Upper lobe of left lung (tissue), 6 donors: Measurements from ENCODE around the gene SLC7A10. TPM values are rescaled to one million over a fixed set of nuclear protein-coding genes. Genes with fewer than 3 reads are reported as not detected.
"Not testable (repeated sequence)": the region's sequence is repeated elsewhere in the genome, so short reads cannot be mapped to it uniquely, and the experiment has no call there.

ENCODE experiments used
- ATAC-seq, 2 donors: fragments of 200-7000 bp; cut with Tn5 transposase; one replicate each; pipeline ENCODE4 v1.9.1; 2022; ENCODE audit warnings: mild to moderate bottlenecking in 2 of 2, moderate library complexity in 2 of 2; ENCODE audit not compliant: low FRiP score in 2 of 2
- DNase-seq, 2 donors: peaks; one replicate each; pipeline ENCODE4 v3.0.0-alpha.2; 2019 to 2020
- H3K27ac ChIP-seq, 4 donors: fragments of 200-600 bp; sonication (generic); one replicate each; pipeline ENCODE4 v1.5.1; 2016 to 2019
- H3K27me3 ChIP-seq, 4 donors: fragments of 200-600 bp; sonication (generic); one replicate each; pipeline ENCODE4 v1.5.1; 2017 to 2019
- H3K36me3 ChIP-seq, 4 donors: fragments of 200-600 bp; sonication (generic); one replicate each; pipeline ENCODE4 v1.5.1; 2016 to 2019
- H3K4me1 ChIP-seq, 4 donors: fragments of 200-600 bp; sonication (generic); one replicate each; pipeline ENCODE4 v1.5.1; 2018 to 2019
- H3K4me3 ChIP-seq, 4 donors: fragments of 200-600 bp; sonication (generic); one replicate each; pipeline ENCODE4 v1.5.1; 2017 to 2019; ENCODE audit warnings: mild to moderate bottlenecking in 2 of 4, moderate library complexity in 1 of 4
- H3K9me3 ChIP-seq, 4 donors: fragments of 200-600 bp; sonication (generic); one replicate each; pipeline ENCODE4 v1.5.1; 2018 to 2019
- CTCF ChIP-seq, 6 experiments: fragments of 450-650 bp in 4 of 6; fragments of 200-600 bp in 2 of 6; sonication (generic) in 2 of 6; IDR thresholded peaks; one replicate each; pipeline ENCODE4 v1.5.1; 2016 to 2019; ENCODE audit warnings: antibody characterized with exemption in 6 of 6
- EP300 ChIP-seq, 4 donors: sonication (generic); formaldehyde crosslinking; IDR thresholded peaks; one replicate each; pipeline ENCODE4 v1.5.1; 2017; ENCODE audit warnings: antibody characterized with exemption in 4 of 4, control low read depth in 2 of 4
- POLR2A ChIP-seq, 4 donors: fragments of 450-650 bp; IDR thresholded peaks; one replicate each; pipeline ENCODE4 v1.5.1; 2016 to 2017; ENCODE audit warnings: antibody characterized with exemption in 4 of 4, mild to moderate bottlenecking in 2 of 4
- POLR2AphosphoS5 ChIP-seq, 2 donors: sonication (generic); formaldehyde crosslinking; IDR thresholded peaks; one replicate each; pipeline ENCODE4 v1.5.1; 2017; ENCODE audit warnings: antibody characterized with exemption in 2 of 2
- WGBS, 2 donors: methylation state at CpG; one replicate each; pipeline ENCODE4 v1.1.5; 2017 to 2018; 5-methylcytosine and 5-hydroxymethylcytosine counted together
- total RNA-seq, 6 donors: library from RNA; depleted of rRNA in 4 of 6; stranded (reverse); fragments of >200 nt in 4 of 6; gene quantifications; one replicate each; pipeline versions ENCODE4 v1.1.0 to v1.2.1, GENCODE V29; 2016 to 2021
- donor health status: DM: no; HTN: no; CAD: no; lungs with moderate emphysema.
- donor health status: DM: no; HTN: yes; CAD: no; lungs with severe emphysema.

The SLC7A10 gene
- total RNA-seq, 6 donors from 2014 or later = 0.29 to 2.1 (median 0.47) TPM; not detected in 2

- Histone ChIP-seq H3K27me3 (no peaks in the 10 kb centered on the region), H3K9me3 (no peaks in the 10 kb centered on the region), H3K4me3 (no peak overlapping the region), H3K4me1 (peaks cover 6 to 16% (median 8%) of the 10 kb centered on the region in 4 donors), H3K36me3 (no peaks in the 10 kb centered on the region), H3K27ac (no peak overlapping the region)
- no peak for TF ChIP-seq EP300 (IDR thresholded peaks at IDR 0.05)
- no peak for TF ChIP-seq CTCF (IDR thresholded peaks at IDR 0.05)
- TF ChIP-seq POLR2A (IDR thresholded peaks at IDR 0.05) = no peak
- no peak for TF ChIP-seq POLR2AphosphoS5 (IDR thresholded peaks at IDR 0.05)
- WGBS, 2 donors = 93 to 97% methylated on average over 6 of the region's 6 CpGs
- DNase-seq = no peak
- no peak for ATAC-seq
Observed at GRCh38 chr19:33171916-33172359, 53.7 kb downstream of the SLC7A10 start.

GRCh38 chr19:33171222-33171795 is 54.3 kb downstream of the SLC7A10 start:
- no peak for TF ChIP-seq CTCF (IDR thresholded peaks at IDR 0.05)
- TF ChIP-seq POLR2A (IDR thresholded peaks at IDR 0.05) = no peak
- TF ChIP-seq POLR2AphosphoS5 (IDR thresholded peaks at IDR 0.05) = no peak
- no peak for TF ChIP-seq EP300 (IDR thresholded peaks at IDR 0.05)
- Histone ChIP-seq H3K27me3 (no peaks in the 10 kb centered on the region), H3K4me1 (peaks cover 6 to 15% (median 8%) of the 10 kb centered on the region in 4 donors), H3K9me3 (no peaks in the 10 kb centered on the region), H3K4me3 (no peak overlapping the region), H3K27ac (no peak overlapping the region), H3K36me3 (no peaks in the 10 kb centered on the region)
- WGBS, 2 donors = 100% methylated on average over 1 of the region's 1 CpG
- no peak for DNase-seq
- ATAC-seq = no peak

- WGBS, 2 donors = 84 to 94% methylated on average over 1 of the region's 1 CpG
- no peak for TF ChIP-seq POLR2AphosphoS5 (IDR thresholded peaks at IDR 0.05)
- TF ChIP-seq POLR2A (IDR thresholded peaks at IDR 0.05) = no peak
- no peak for TF ChIP-seq EP300 (IDR thresholded peaks at IDR 0.05)
- no peak for TF ChIP-seq CTCF (IDR thresholded peaks at IDR 0.05)
- DNase-seq (no peak), ATAC-seq (no peak)
- H3K9me3 ChIP-seq = no peaks in the 10 kb centered on the region
- no peak overlapping the region for H3K4me3 ChIP-seq
- peaks cover 0 to 4% (median 0%) of the 10 kb centered on the region in 4 donors for H3K4me1 ChIP-seq
- no peaks in the 10 kb centered on the region for H3K27me3 ChIP-seq
- H3K27ac ChIP-seq = no peak overlapping the region
- H3K36me3 ChIP-seq = no peaks in the 10 kb centered on the region
Observed at GRCh38 chr19:33168528-33168927, 57.1 kb downstream of the SLC7A10 start.

GRCh38 chr19:33167438-33167837 is 58.2 kb downstream of the SLC7A10 start:
- H3K27ac ChIP-seq = no peak overlapping the region
- no peaks in the 10 kb centered on the region for H3K27me3 ChIP-seq
- H3K4me1 ChIP-seq = no peaks in the 10 kb centered on the region
- no peak for DNase-seq
- H3K36me3 ChIP-seq = no peaks in the 10 kb centered on the region
- no peak overlapping the region for H3K4me3 ChIP-seq
- TF ChIP-seq EP300 (IDR thresholded peaks at IDR 0.05) (no peak), CTCF (IDR thresholded peaks at IDR 0.05) (no peak)
- H3K9me3 ChIP-seq = no peaks in the 10 kb centered on the region
- ATAC-seq = no peak
- 100% methylated on average over 1 of the region's 1 CpG for WGBS, 2 donors

GRCh38 chr19:33166037-33166436 is 59.6 kb downstream of the SLC7A10 start:
- 70 to 71% methylated on average over 6 of the region's 6 CpGs for WGBS, 2 donors
- not testable (repeated sequence) for H3K9me3 ChIP-seq, DNase-seq, H3K4me3 ChIP-seq, H3K36me3 ChIP-seq, ATAC-seq, H3K27ac ChIP-seq, H3K27me3 ChIP-seq, H3K4me1 ChIP-seq
